SK-N-DZ (cell line): ENCODE measurements around the gene MYL10.

Source experiments
- DNase-seq: peaks from one replicate; pipeline ENCODE4 v3.0.0-alpha.2; 2015; ENCODE audit warnings: low spot score

MYL10 gene

DNA sequence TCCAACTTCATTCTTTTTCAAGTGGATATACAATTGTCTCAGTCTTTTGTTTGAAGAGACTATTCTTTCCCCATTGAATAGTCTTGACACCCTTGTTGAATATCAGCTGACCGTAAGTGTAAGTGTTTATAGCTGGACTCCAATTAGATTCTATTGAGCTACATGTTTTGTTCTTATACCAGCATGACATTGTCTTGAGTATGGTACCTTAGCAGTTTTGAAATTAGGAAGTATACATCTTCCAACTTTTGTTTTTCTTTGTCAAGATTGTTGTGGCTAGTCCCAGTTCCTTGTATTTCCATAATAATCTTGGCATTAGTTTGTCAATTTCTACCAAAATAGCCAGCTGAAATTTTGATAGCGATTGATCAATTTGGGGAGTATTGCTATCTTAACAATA, 56.9 kb downstream of the MYL10 start:
- DNase-seq, result no peak

DNA sequence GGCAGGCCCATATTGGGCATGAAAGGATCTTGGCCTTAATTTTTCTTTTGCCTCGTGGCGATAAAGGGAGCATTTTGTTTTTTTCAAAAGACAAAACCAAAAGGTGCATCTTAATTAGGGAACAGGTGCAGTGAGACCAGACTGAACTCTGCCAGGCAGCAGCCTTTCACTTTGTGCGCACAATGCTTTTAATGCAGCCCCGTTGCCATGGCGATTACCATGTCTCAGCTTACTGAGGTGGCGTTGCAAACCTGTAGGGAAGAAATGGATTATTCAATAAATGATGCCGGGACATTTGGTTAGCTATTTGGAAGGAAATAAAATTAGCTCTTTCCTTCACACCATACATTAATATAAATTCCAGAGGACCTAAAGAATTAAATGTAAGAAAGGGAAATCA, 61.9 kb downstream of the MYL10 start:
- no peak for DNase-seq

GRCh38 chr7:101565601-101566209, 63.4 kb downstream of the MYL10 start:
- DNase-seq, result no peak

- peak; percentile 69 for DNase-seq
Observed at GRCh38 chr7:101564778-101565211, 64.3 kb downstream of the MYL10 start.

DNA sequence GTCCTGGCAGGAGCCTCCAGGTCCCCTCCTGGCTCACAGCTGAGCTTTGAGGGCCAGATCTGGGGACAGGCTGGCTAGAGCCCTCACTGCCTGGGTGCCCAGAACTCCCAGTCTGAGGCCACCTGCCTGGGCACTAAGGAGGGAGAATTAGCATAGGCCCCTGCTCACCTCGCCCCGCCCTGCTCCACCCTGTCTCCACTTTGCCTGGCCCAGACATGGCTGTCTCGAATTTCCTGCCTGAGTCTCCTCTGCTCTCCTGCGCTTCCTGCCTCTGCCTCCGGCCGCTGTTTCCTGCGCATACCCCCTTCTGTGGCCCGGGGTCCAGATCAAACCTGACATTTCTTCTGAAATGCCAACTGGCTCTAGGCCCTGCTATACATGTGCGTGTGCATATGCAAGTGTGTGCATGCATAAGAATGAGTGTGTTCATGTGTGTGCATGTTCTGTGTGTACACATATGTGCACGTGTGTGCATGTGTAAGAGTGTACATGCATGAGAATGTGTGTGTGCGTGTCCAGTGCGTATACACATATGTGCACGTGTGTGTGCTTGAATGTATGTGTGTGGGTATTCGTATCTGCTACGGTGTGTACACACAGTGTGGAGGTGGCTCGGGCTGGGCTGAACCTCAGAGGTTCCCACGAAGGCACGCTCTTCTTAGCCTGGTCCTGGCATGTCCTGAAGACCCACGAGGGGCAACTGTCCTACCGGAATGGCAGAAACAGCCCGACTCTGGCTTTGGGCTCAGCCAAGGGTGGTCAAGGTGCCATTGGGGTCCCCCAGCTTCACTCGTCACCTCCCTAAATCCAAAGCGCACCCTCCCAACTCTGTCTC, 64.9 kb downstream of the MYL10 start:
- no peak for DNase-seq
